Globus pallidus (tissue), 1 donor: ENCODE data around the gene SLC30A1.
"Not testable (repeated sequence)": the region's sequence is repeated elsewhere in the genome, so short reads cannot be mapped to it uniquely, and the experiment has no call there.

Experiments
- DNase-seq: peaks from one replicate; pipeline ENCODE4 v3.0.0-alpha.2; 2015; ENCODE audit warnings: low spot score

SLC30A1 gene

DNA sequence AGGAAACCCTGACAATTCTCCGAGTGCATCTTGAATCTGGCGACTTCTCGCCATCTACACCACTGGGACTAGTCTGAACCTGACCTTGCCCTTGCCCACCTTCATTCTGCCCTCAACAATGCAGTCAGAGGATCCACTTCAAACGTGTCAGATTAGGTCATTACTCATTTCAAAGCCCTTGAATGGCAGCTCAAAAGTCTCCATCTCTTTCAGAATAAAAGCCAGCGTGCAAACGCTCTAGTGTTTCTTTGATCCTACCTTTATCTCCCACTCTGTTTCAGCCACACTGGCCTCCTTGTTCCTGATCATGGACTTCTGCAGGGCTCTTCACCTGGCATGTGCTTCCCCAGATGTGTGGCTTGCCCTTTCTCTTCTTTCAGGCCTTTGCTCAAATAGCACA, 31.3 kb downstream of the SLC30A1 start:
- DNase-seq = no peak

GRCh38 chr1:211546543-211546942, 32.4 kb downstream of the SLC30A1 start:
- DNase-seq = no peak

DNA sequence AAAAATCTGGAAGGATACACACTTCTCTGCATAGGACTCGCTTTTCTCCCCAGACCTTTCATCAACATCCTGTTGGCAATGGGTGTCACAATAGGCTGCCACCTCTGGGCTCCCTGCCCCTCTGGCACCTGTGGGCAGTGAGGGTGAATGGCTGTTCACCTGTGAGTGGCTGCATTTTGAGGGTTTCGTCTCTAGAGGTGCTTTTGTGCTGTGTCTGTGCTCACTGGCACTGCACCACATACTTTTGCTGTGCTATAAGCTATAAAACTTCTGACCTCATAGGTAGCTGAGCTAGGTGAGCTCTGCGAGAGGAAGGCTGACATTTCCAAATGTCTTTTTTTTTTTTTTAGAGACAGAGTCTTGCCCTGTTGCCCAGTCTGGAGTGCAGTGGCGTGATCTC, 35.9 kb downstream of the SLC30A1 start:
- DNase-seq = no peak

DNA sequence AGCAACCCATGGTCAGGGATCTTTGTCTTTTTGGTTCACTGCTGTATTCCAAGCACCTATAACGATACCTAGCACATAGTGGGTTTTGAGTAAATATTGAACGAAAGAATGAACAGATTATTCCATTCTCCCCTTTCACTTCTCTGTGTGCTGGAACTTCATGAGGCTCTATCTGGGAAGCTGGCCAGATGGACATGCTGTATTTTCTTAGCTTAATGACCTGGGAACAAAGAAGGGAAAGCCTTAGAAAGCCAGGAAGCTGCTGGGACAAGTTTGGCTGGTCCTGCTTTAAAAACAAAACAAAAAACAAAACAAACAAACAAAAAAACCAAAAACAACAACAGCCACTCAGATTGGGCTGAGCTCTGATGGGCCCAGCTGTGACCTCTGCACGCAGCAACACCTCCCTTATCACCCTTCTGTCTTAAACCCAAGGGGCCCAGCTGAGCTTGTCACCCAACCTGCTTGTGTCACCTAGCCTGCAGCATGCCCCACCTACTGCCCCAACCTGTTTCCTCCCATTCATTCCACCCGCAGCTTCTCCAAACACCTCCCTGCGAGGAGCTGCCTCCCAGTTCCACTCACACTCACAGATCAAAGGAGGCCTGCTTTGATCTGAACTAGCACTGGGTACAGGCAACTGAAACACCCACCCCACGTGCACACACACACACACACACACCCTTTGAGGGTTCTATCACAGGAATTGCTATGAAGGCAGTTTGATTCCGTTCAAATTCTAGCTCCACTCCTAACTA, 37.1 kb downstream of the SLC30A1 start:
- no peak for DNase-seq

DNA sequence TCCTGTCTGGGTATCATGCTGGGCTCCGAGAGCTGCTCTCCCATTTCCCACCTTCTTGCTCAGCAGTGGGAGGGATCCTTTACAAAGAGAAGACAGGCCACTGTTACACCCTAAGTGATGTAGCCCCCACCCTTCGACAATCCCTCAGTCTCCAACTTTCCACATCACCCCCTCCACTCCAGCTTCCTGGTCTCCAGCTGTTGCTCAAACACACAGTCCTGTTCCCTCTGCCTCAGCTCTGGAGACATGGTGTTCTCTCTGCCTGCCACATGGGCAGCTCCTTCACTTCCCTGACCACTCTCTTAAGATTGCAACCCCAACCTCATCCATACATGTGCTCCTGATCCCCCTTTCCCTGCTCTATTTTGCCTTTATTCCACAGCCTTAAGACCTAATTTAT, 37.7 kb downstream of the SLC30A1 start:
- DNase-seq = no peak

DNA sequence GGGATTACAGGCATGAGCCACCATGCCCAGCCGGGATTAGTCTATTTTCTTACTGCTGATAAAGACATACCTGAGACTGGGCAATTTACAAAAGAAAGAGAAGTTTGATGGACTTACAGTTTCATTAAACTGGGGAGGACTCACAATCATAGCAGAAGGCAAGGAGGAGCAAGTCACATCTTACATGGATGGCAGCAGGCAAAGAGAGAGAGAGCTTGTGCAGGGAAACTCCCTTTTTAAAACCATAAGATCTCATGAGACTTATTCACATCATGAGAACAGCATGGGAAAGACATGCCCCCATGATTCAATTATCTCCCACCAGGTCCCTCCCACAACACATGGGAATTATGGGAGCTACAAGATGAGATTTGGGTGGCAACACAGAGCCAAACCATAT, 38.1 kb downstream of the SLC30A1 start:
- DNase-seq = not testable (repeated sequence)

- DNase-seq = no peak
Measured at GRCh38 chr1:211538287-211538686, 40.7 kb downstream of the SLC30A1 start.

DNA sequence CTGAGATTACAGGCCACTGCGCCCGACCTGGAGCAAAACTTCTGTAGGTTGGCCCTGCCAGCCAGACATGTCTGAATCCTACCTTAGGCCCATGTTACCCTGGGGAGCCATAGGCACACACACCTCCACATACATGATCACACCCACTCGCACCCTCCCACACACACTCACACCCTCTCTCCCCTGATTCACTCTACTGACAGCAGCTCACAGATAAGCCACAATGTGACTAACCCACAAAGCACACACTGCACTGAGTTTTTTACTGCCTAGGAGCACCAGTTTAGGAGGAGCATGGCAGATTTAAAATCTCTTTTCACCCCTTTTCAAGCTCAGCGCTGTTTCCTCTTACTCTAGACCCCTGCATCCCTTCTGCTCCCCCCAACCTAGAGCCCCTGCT, 41.7 kb downstream of the SLC30A1 start:
- DNase-seq = no peak

GRCh38 chr1:211536606-211537005, 42.4 kb downstream of the SLC30A1 start:
- no peak for DNase-seq

DNA sequence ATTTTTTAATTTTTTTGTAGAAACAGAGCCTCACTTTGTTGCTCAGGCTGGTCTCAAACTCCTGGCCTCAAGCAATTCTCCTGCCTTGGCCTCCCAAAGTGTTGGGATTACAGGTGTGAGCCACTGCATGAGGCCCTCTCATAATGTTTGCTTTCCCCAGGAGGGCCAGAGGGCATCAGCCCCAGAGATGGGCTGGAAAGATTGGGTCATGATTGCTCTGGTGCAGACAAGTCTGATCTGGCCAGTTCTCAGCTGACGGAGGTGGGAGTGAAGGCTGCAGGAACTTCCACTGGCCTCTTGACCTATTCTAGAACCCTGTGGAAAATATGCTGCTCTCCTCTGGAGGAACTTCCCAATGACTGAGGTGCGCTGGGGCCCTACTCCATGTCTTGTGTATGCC, 43.6 kb downstream of the SLC30A1 start:
- no peak for DNase-seq

DNA sequence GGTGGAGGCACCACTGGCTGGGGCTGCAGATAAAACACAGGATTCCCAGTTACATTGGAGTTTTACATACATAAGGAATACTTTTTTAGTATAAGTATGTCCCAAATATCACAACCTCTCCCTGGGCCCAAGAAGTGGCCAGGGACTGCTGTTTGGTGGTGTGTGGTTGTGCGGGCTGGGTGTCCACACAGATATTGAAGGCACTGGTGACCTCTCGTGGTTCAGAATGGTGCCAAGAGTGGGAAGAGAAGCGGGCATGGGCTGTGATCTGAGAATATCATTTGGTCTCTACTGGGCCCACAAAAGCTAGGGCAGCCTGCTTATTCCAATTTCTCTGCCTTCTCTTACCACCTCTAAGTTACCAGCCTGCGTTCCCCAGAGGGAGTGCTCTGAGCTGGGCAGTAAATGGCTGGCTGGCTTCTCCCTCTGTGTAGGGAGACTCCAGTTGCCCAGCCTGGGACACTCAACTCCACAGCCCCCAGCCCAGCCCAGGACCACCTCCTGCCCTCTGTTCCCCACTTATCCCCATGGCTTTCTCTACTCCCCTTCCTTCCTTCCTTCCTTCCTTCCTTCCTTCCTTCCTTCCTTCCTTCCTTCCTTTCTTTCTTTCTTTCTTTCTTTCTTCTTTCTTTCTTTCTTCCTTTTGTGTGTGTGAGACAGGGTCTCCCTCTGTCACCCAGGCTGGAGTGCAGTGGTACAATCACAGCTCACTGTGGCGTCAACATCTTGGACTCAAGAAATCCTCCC, 44.2 kb downstream of the SLC30A1 start:
- no peak for DNase-seq

GRCh38 chr1:211532088-211532444, 46.9 kb downstream of the SLC30A1 start:
- no peak for DNase-seq

- DNase-seq = no peak
Measured at GRCh38 chr1:211531194-211532087, 47.5 kb downstream of the SLC30A1 start.

DNA sequence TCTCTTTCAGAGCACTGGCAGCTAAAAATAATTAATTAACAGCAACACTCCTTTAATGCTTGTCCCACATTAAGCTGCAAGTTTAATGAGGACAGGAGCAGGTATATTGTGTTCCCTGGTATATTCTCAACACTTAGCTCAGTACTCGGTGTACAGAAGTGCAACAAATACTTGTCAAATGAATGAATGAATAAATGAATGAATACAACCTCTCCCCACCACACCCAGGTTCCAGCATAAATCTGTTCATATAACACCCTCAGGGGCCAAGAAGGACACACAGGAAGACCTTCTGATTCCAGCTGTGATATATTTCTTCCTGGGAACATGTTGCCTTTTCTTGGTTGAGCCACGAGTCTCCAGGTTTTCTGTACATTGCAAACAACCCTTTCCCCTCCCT, 48.9 kb downstream of the SLC30A1 start:
- DNase-seq = no peak

- no peak for DNase-seq
Measured at GRCh38 chr1:211529453-211529852, 49.5 kb downstream of the SLC30A1 start.

- DNase-seq = no peak
Measured at GRCh38 chr1:211529011-211529410, 50.0 kb downstream of the SLC30A1 start.

DNA sequence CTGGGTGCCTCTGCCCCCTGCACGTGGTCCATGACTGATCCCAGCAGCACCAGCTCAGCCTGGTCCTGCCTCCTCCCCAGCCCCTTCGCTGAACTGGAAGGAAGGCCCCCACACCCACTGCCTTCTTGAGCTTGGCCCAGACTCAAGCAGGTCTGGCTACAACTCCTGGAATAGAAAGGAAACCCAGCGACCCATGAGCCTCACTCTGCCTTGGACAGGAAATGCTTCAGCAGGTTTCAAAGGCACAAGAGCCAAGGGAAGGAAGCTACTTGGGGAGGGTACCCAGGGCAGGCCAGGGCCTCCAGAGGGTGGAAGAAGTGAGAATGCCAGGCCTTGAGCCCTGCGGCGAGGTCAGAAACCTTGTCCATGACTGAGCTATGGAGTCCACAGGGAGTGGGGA, 51.1 kb downstream of the SLC30A1 start:
- no peak for DNase-seq

DNA sequence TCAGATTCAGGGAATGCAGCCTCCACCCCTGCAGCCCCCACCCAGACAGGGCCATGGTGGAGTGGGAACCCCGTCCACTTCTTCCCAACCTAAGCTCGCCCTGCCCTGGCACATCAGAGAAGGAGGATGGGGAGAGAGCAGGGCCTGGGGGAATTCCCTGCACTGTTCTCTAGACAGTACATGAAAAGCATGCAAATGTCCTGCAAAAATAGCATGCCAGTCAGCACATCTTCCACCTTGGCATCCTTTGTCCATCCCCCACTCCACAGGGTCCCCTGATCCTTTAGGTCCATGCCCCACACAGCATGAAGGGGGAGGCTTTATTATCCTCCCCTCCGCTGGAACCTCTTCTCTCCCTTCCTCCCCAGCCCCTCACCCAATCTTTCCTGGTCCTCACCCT, 52.0 kb downstream of the SLC30A1 start:
- DNase-seq = no peak

- no peak for DNase-seq
Measured at GRCh38 chr1:211526101-211526500, 52.9 kb downstream of the SLC30A1 start.

DNA sequence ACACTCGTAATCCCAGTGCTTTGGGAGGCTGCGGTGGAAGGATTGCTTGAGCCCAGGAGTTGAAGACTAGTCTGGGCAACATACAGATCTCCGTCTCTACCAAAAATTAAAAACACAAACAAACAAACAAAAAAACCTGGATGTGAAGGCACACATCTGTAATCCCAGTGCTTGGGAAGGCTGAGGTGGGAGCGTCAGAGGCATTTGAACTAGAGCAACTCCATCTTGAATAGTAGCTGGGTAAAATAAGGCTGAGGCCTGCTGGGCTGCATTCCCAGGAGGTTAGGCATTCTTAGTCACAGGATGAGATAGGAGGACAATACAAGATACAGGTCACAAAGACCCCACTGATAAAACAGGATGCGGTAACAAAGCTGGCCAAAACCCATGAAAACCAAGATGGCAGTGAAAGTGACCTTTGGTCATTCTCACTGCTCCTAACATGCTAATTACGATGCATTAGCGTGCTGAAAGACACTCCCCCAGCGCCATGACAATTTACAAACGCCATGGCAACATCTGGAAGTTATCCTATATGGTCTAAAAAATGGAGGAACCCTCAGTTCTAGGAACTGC, 53.8 kb downstream of the SLC30A1 start:
- DNase-seq = no peak

DNA sequence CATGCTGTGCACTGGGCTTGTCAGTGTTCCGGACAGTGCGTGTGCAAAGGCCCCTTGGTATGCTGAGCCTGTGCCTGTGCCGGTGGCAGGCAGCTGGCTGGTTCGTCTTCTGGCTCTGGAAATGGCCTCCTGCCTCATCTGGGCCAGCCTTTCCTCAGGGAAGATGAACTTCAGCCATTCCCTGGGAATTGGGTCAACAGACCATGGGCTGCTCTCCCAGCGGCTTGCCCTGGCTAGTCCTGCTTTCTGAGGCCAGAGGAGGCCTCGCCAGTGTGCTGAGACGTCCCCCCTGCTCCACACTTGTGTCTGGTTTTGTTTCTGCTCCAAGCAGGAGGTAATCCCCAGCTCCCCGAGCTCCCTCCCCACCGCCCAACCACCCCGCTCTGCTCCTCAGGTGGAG, 54.4 kb downstream of the SLC30A1 start:
- no peak for DNase-seq

DNA sequence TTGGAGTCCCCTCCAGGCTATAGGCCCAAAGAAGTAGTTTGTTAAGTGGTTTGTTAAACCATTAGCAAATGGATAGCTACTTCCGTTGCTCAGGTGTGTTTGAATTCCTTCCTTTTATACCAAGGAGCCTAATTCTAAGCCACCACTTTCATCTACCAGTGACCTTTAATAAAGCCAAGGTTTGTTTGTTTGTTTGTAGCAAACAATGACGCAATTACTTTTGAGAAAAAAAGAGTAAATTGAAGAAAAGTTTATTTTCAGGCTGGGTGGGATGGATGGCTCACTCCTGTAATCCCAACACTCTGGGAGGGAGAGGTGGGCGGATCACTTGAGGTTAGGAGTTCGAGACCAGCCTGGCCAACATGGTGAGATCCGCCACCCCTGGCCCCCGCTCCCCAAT, 56.2 kb downstream of the SLC30A1 start:
- DNase-seq = no peak
